Neuron (in vitro differentiated cells): Measurements from ENCODE around the gene NCAPG.

Experiments used
- H2AFZ ChIP-seq: one replicate; pipeline ENCODE4 v1.6.1; 2013; ENCODE audit warnings: low read depth, mild to moderate bottlenecking, inconsistent platforms, low read length, moderate library complexity
- H3K27me3 ChIP-seq: one replicate; pipeline ENCODE4 v1.6.1; 2013; ENCODE audit warnings: low read length; ENCODE audit not compliant: insufficient read depth
- H3K36me3 ChIP-seq: one replicate; pipeline ENCODE4 v1.6.1; 2013; ENCODE audit warnings: low read length; ENCODE audit not compliant: insufficient read depth
- H3K4me1 ChIP-seq: one replicate; pipeline ENCODE4 v1.6.1; 2013; ENCODE audit warnings: low read length; ENCODE audit not compliant: insufficient read depth
- H3K4me3 ChIP-seq: 2 replicates; pipeline ENCODE4 v1.5.1; 2013; ENCODE audit warnings: mild to moderate bottlenecking, low read length, moderate library complexity
- H3K9me3 ChIP-seq: one replicate; pipeline ENCODE4 v1.6.1; 2013; ENCODE audit warnings: low read length

The NCAPG gene

GRCh38 chr4:17773135-17773698 lies 37.6 kb upstream of the NCAPG start:
- H3K9me3 ChIP-seq = no peaks in the 10 kb centered on the region
- H3K36me3 ChIP-seq = no peaks in the 10 kb centered on the region
- no peaks in the 10 kb centered on the region for H3K27me3 ChIP-seq
- H3K4me3 ChIP-seq = no peak overlapping the region
- H3K4me1 ChIP-seq = no peaks in the 10 kb centered on the region
- no peak overlapping the region for H2AFZ ChIP-seq

- Histone ChIP-seq H3K4me1 (peaks cover 3% of the 10 kb centered on the region), H2AFZ (no peak overlapping the region), H3K9me3 (peaks cover 3% of the 10 kb centered on the region), H3K36me3 (no peaks in the 10 kb centered on the region), H3K27me3 (peaks cover 26% of the 10 kb centered on the region), H3K4me3 (no peak overlapping the region)
Measured at GRCh38 chr4:17778431-17778830, 32.3 kb upstream of the NCAPG start.

- peak overlapping the region; percentile 88 for H2AFZ ChIP-seq
- H3K36me3 ChIP-seq = no peaks in the 10 kb centered on the region
- peak overlapping the region; percentile 42 for H3K4me3 ChIP-seq
- H3K4me1 ChIP-seq = peaks cover 3% of the 10 kb centered on the region
- peaks cover 26% of the 10 kb centered on the region for H3K27me3 ChIP-seq
- H3K9me3 ChIP-seq = peaks cover 3% of the 10 kb centered on the region
Measured at GRCh38 chr4:17780501-17781299, 30.1 kb upstream of the NCAPG start.

- Histone ChIP-seq H3K4me1 (peaks cover 3% of the 10 kb centered on the region), H2AFZ (peak within 1 kb of the TSS; percentile 88), H3K4me3 (peak within 1 kb of the TSS; percentile 42), H3K36me3 (no peaks in the 10 kb centered on the region), H3K27me3 (peaks cover 26% of the 10 kb centered on the region), H3K9me3 (peaks cover 3% of the 10 kb centered on the region)
Measured at GRCh38 chr4:17781300-17782287, 29.2 kb upstream of the NCAPG start, which contains the start of gene FAM184B. Gene FAM184B (minus strand): TSS chr4:17781621. CDS start chr4:17781299, 322 bp downstream.

- Histone ChIP-seq H3K4me3 (no peak overlapping the region), H3K4me1 (peaks cover 3% of the 10 kb centered on the region), H3K9me3 (peaks cover 3% of the 10 kb centered on the region), H2AFZ (no peak overlapping the region), H3K27me3 (peaks cover 13% of the 10 kb centered on the region), H3K36me3 (no peaks in the 10 kb centered on the region)
Measured at GRCh38 chr4:17785858-17786257, 24.9 kb upstream of the NCAPG start.

GRCh38 chr4:17786567-17786966 lies 24.2 kb upstream of the NCAPG start:
- H3K27me3 ChIP-seq = peaks cover 7% of the 10 kb centered on the region

GRCh38 chr4:17787315-17787714 lies 23.5 kb upstream of the NCAPG start:
- no peaks in the 10 kb centered on the region for H3K27me3 ChIP-seq
- H3K9me3 ChIP-seq = no peaks in the 10 kb centered on the region
- no peaks in the 10 kb centered on the region for H3K4me1 ChIP-seq
- no peak overlapping the region for H2AFZ ChIP-seq
- no peaks in the 10 kb centered on the region for H3K36me3 ChIP-seq
- H3K4me3 ChIP-seq = no peak overlapping the region

More at GRCh38 chr4:17786567-17786966, 24.2 kb upstream of the NCAPG start:
- Histone ChIP-seq H3K9me3 (peaks cover 3% of the 10 kb centered on the region), H3K4me1 (peaks cover 3% of the 10 kb centered on the region), H3K36me3 (no peaks in the 10 kb centered on the region), H3K4me3 (no peak overlapping the region), H2AFZ (no peak overlapping the region)

GRCh38 chr4:17788956-17789355 lies 21.8 kb upstream of the NCAPG start:
- Histone ChIP-seq H3K4me1 (no peaks in the 10 kb centered on the region), H3K4me3 (no peak overlapping the region), H3K36me3 (no peaks in the 10 kb centered on the region), H3K27me3 (no peaks in the 10 kb centered on the region), H2AFZ (no peak overlapping the region), H3K9me3 (no peaks in the 10 kb centered on the region)

- Histone ChIP-seq H3K27me3 (no peaks in the 10 kb centered on the region), H3K36me3 (peaks cover 14% of the 10 kb centered on the region), H3K4me1 (no peaks in the 10 kb centered on the region), H3K9me3 (no peaks in the 10 kb centered on the region), H2AFZ (no peak overlapping the region), H3K4me3 (no peak overlapping the region)
Measured at GRCh38 chr4:17794730-17795129, 16.0 kb upstream of the NCAPG start.

GRCh38 chr4:17797808-17798207 lies 13.0 kb upstream of the NCAPG start:
- H3K9me3 ChIP-seq = no peaks in the 10 kb centered on the region
- H2AFZ ChIP-seq = no peak overlapping the region
- no peak overlapping the region for H3K4me3 ChIP-seq
- H3K27me3 ChIP-seq = no peaks in the 10 kb centered on the region
- H3K4me1 ChIP-seq = no peaks in the 10 kb centered on the region
- peaks cover 37% of the 10 kb centered on the region for H3K36me3 ChIP-seq

- Histone ChIP-seq H3K27me3 (no peaks in the 10 kb centered on the region), H3K4me1 (peaks cover 16% of the 10 kb centered on the region), H3K4me3 (no peak overlapping the region), H3K9me3 (no peaks in the 10 kb centered on the region), H3K36me3 (peaks cover 65% of the 10 kb centered on the region), H2AFZ (no peak overlapping the region)
Measured at GRCh38 chr4:17805580-17806155, 5.1 kb upstream of the NCAPG start.

GRCh38 chr4:17807446-17807845 lies 3.3 kb upstream of the NCAPG start:
- Histone ChIP-seq H2AFZ (no peak overlapping the region), H3K27me3 (no peaks in the 10 kb centered on the region), H3K4me1 (peaks cover 20% of the 10 kb centered on the region), H3K36me3 (peaks cover 52% of the 10 kb centered on the region), H3K4me3 (no peak overlapping the region), H3K9me3 (no peaks in the 10 kb centered on the region)
